A549 (cell line): ENCODE results near the gene CREBL2.
"Not testable (repeated sequence)": the region's sequence is repeated elsewhere in the genome, so short reads cannot be mapped to it uniquely, and the experiment has no call there.

Source experiments
- CTCF ChIP-seq: fragments of >200 bp; sonication (Bioruptor Twin); formaldehyde crosslinking; IDR thresholded peaks from 3 replicates; pipeline ENCODE4 v1.5.1; 2016
- EP300 ChIP-seq, 2 experiments: fragments of >200 bp; sonication (Bioruptor Twin); formaldehyde crosslinking; IDR thresholded peaks; 2 replicates in 1 of 2; 3 replicates in 1 of 2; pipeline ENCODE4 v1.6.1; 2016 to 2017
- SMC3 ChIP-seq: fragments of >200 bp; sonication (Bioruptor Twin); formaldehyde crosslinking; IDR thresholded peaks from 3 replicates; pipeline ENCODE4 v1.6.1; 2018; ENCODE audit warnings: inconsistent platforms

DNA sequence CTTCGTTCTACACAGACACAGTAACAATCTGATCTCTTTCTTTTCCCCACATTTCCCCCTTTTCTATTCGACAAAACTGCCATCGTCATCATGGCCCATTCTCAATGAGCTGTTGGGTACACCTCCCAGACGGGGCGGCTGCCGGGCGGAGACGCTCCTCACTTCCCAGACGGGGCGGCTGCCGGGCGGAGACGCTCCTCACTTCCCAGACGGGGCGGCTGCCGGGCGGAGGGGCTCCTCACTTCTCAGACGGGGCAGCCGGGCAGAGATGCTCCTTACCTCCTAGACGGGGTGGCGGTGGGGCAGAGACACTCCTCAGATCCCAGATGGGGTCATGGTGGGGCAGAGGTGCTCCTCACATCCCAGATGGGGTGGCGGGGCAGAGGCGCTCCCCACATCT is 6.4 kb downstream of the CREBL2 start:
- not testable (repeated sequence) for TF ChIP-seq SMC3; EP300 (IDR thresholded peaks at IDR 0.05); CTCF
